SK-N-SH treated with all-trans-retinoic acid at 6 μM for 48 hours (cell line): ENCODE data around the gene SRRM5.

Experiments used
- ATAC-seq: fragments of 200-7000 bp; cut with Tn5 transposase; 3 replicates; pipeline ENCODE4 v1.9.1; 2020; ENCODE audit warnings: mild to moderate bottlenecking, moderate library complexity
- ARNTL ChIP-seq: fragments of 450-650 bp; formaldehyde crosslinking; IDR thresholded peaks from 2 replicates; pipeline ENCODE4 v1.5.0; 2020; ENCODE audit warnings: low read depth, mild to moderate bottlenecking, moderate library complexity, borderline replicate concordance
- BACH2 ChIP-seq: fragments of 250-450 bp; sonication (Bioruptor Pico); IDR thresholded peaks from 2 replicates; pipeline ENCODE4 v1.9.0; 2021; ENCODE audit warnings: mild to moderate bottlenecking, borderline replicate concordance
- CSDC2 ChIP-seq: fragments of 250-450 bp; sonication (Bioruptor Pico); IDR thresholded peaks from 2 replicates; pipeline ENCODE4 v1.5.0; 2020; ENCODE audit warnings: mild to moderate bottlenecking, moderate library complexity
- GLIS3 ChIP-seq: fragments of 250-450 bp; sonication (Bioruptor Pico); IDR thresholded peaks from 2 replicates; pipeline ENCODE4 v1.5.0; 2020; ENCODE audit warnings: mild to moderate bottlenecking, moderate library complexity
- ISL1 ChIP-seq: fragments of 250-450 bp; sonication (Bioruptor Pico); IDR thresholded peaks from 2 replicates; pipeline ENCODE4 v2.1.2; 2022; ENCODE audit warnings: mild to moderate bottlenecking, moderate library complexity
- OSR1 ChIP-seq: fragments of 250-450 bp; sonication (Bioruptor Pico); IDR thresholded peaks from 2 replicates; pipeline ENCODE4 v1.8.0; 2022; ENCODE audit warnings: moderate library complexity, mild to moderate bottlenecking, inconsistent platforms
- PPARA ChIP-seq: fragments of 250-450 bp; sonication (Bioruptor Pico); IDR thresholded peaks from 2 replicates; pipeline ENCODE4 v1.5.0; 2020; ENCODE audit warnings: mild to moderate bottlenecking, borderline replicate concordance
- RARB ChIP-seq: fragments of 250-450 bp; sonication (Bioruptor Pico); IDR thresholded peaks from 2 replicates; pipeline ENCODE4 v1.8.0; 2021; ENCODE audit warnings: mild to moderate bottlenecking, moderate library complexity
- SNAI2 ChIP-seq: fragments of 250-450 bp; sonication (Bioruptor Pico); IDR thresholded peaks from 2 replicates; pipeline ENCODE4 v1.5.0; 2020; ENCODE audit warnings: mild to moderate bottlenecking, moderate library complexity
- TCF4 ChIP-seq: fragments of 250-450 bp; sonication (Bioruptor Pico); IDR thresholded peaks from 2 replicates; pipeline ENCODE4 v1.8.0; 2021; ENCODE audit warnings: mild to moderate bottlenecking, moderate library complexity, borderline replicate concordance
- TOX ChIP-seq: fragments of 250-450 bp; sonication (Bioruptor Pico); IDR thresholded peaks from 2 replicates; pipeline ENCODE4 v1.8.0; 2021; ENCODE audit warnings: mild to moderate bottlenecking, moderate library complexity, borderline replicate concordance
- ZFP3 ChIP-seq: fragments of 250-450 bp; sonication (Bioruptor Pico); IDR thresholded peaks from 2 replicates; pipeline ENCODE4 v1.5.0; 2020; ENCODE audit warnings: mild to moderate bottlenecking, moderate library complexity
- ZFP30 ChIP-seq: fragments of 450-650 bp; formaldehyde crosslinking; IDR thresholded peaks from 2 replicates; pipeline ENCODE4 v1.5.0; 2022; ENCODE audit warnings: mild to moderate bottlenecking, moderate library complexity
- ZNF70 ChIP-seq: fragments of 450-650 bp; formaldehyde crosslinking; IDR thresholded peaks from 2 replicates; pipeline ENCODE4 v1.5.0; 2020; ENCODE audit warnings: mild to moderate bottlenecking, moderate library complexity
- ZNF8 ChIP-seq: fragments of 450-650 bp; formaldehyde crosslinking; IDR thresholded peaks from 2 replicates; pipeline ENCODE4 v1.5.0; 2020; ENCODE audit warnings: mild to moderate bottlenecking, moderate library complexity
- TF ChIP-seq, protein P1 (sequence below): fragments of 250-450 bp; sonication (Bioruptor Pico); IDR thresholded peaks from 2 replicates; pipeline ENCODE4 v1.5.0; 2020; ENCODE audit warnings: mild to moderate bottlenecking, moderate library complexity
- TF ChIP-seq, protein P2 (sequence below): fragments of 250-450 bp; sonication (Bioruptor Pico); IDR thresholded peaks from 2 replicates; pipeline ENCODE4 v1.5.1; 2021; ENCODE audit warnings: mild to moderate bottlenecking, moderate library complexity
- TF ChIP-seq, protein P3 (sequence below): fragments of 250-450 bp; sonication (Bioruptor Pico); IDR thresholded peaks from 2 replicates; pipeline ENCODE4 v1.8.0; 2020; ENCODE audit warnings: mild to moderate bottlenecking, moderate library complexity, borderline replicate concordance
- TF ChIP-seq, protein P4 (sequence below): fragments of 250-450 bp; sonication (Bioruptor Pico); IDR thresholded peaks from 2 replicates; pipeline ENCODE4 v1.5.1; 2020; ENCODE audit warnings: low read depth, mild to moderate bottlenecking, moderate library complexity

SRRM5 gene

DNA sequence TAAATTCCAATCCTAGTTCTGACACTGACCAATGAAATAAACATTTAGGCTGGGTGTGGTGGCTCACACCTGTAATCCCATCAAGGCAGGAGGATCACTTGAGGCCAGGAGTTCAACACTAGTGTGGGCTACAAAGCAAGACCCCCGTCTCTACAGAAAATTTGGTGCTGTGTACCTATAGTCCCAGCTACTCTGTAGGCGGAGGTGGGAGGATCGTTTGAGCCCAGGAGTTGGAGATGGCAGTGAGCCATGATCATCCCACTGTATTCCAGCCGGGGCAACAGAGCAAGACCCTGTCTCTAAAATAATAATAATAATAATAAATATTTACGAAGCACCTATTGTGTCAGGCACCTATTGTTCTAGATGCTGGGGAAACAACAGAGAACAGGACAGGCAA lies 22.6 kb upstream of the SRRM5 start:
- ATAC-seq: no peak

DNA sequence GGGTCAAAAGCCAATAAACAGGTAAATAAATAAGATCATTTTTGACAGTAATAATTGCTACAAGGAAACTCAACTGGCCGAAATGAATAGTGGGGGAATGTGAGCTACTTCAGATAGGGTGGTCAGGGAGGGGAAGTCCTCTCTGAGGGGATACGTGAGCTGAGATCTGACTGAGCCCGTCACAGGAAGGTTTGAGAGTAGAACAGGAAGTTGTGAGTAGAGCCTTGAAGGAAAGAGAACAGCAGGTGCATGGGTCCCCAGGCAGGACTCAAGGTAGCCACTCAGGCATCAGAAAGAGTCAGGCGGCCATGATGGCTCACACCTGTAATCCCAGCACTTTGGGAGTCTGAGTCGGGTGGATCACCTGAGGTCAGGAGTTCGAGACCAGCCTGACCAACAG lies 22.2 kb upstream of the SRRM5 start:
- ATAC-seq: no peak
- no peak for TF ChIP-seq CSDC2 (CRISPR knock-in tag)
- TF ChIP-seq, all 23 proteins: peak for 0

More for the DNA sequence above, 22.6 kb upstream of the SRRM5 start:
- no peak for TF ChIP-seq CSDC2 (CRISPR knock-in tag)
- TF ChIP-seq ZNF8 (CRISPR knock-in tag): no peak
- TF ChIP-seq, protein P1, sequence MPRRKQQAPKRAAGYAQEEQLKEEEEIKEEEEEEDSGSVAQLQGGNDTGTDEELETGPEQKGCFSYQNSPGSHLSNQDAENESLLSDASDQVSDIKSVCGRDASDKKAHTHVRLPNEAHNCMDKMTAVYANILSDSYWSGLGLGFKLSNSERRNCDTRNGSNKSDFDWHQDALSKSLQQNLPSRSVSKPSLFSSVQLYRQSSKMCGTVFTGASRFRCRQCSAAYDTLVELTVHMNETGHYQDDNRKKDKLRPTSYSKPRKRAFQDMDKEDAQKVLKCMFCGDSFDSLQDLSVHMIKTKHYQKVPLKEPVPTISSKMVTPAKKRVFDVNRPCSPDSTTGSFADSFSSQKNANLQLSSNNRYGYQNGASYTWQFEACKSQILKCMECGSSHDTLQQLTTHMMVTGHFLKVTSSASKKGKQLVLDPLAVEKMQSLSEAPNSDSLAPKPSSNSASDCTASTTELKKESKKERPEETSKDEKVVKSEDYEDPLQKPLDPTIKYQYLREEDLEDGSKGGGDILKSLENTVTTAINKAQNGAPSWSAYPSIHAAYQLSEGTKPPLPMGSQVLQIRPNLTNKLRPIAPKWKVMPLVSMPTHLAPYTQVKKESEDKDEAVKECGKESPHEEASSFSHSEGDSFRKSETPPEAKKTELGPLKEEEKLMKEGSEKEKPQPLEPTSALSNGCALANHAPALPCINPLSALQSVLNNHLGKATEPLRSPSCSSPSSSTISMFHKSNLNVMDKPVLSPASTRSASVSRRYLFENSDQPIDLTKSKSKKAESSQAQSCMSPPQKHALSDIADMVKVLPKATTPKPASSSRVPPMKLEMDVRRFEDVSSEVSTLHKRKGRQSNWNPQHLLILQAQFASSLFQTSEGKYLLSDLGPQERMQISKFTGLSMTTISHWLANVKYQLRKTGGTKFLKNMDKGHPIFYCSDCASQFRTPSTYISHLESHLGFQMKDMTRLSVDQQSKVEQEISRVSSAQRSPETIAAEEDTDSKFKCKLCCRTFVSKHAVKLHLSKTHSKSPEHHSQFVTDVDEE (CRISPR knock-in tag): no peak
- no peak for TF ChIP-seq TCF4 (CRISPR knock-in tag)
- no peak for TF ChIP-seq GLIS3 (CRISPR knock-in tag)
- TF ChIP-seq ZNF70: no peak
- no peak for TF ChIP-seq SNAI2 (CRISPR knock-in tag)
- TF ChIP-seq ZFP30 (CRISPR knock-in tag): no peak

DNA sequence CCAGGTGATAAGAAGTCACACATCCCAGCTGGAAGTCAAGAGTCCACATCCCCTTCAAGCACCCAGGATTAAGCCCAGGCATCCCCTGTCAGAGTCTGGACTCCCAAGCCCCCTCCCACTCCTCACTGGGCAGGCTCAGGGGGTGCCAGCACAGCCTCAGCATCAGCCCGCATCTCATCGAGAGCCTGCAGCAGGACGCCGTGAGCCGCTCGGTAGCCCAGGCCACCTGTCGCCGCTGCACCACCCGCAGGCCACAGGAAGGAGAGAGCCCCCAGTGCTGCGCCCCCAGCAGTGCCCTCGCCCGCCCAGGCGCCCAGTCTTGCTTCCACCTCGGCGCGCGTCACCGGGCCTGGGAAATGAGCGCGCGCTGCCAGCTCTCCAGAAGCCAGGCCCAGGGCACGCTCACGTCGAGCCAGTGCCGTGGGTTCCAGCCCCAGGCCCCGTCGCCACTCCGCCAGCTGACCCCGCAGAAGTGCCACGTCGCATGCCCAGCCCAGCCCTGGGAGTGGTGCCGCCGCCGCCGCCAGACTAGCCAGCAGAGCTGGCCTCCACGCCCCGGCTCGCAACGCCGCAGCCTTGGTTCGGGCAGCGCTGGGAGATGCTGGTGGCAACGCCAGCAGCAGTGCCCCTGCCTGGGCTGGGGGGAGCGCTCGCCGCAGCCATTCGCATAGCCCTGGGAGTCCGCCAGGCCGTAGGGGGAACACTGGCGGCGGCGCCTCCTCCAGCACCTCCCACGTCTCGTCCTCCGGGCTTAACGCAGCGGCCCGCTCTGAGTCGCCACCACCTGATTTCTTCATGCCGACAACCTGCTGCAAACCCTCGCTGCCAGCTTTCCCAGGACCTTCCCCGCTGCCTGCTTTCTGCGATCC lies 19.8 kb upstream of the SRRM5 start:
- no peak for ATAC-seq

DNA sequence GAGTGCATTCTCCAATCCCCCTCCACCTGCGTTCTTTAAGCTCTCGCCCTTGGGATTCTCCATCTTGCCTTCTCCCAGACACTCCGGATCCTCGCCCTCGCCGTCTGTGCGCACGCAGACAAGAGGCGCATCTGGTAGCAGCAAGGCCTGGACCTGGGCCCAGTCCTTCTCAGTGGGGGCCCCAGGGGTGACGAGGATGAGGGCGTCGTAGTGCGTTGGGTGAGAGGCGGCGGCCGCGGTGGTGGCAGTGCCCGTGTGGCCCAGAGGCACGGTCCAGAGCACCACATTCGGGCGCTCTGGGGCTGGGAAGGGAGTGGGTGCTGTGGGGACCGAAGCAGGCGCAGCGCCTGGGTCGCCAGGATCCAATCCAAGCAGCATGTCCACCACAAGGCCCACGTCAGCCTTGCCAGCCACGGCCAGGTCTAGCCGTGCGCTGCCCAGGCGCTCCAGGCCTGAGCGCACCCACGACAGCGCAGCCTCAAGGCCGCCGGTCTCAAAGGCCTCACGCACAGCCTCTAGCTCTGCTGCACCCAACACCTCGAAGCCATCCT lies 19.0 kb upstream of the SRRM5 start:
- TF ChIP-seq BACH2 (CRISPR knock-in tag) (no peak), RARB (CRISPR knock-in tag) (no peak), PPARA (CRISPR knock-in tag) (no peak), ZNF8 (CRISPR knock-in tag) (no peak), ZNF70 (no peak), GLIS3 (CRISPR knock-in tag) (no peak), ISL1 (CRISPR knock-in tag) (no peak), CSDC2 (CRISPR knock-in tag) (no peak), ZFP3 (no peak), TOX (CRISPR knock-in tag) (no peak), OSR1 (CRISPR knock-in tag) (no peak), ARNTL (no peak)
- TF ChIP-seq, protein P2, sequence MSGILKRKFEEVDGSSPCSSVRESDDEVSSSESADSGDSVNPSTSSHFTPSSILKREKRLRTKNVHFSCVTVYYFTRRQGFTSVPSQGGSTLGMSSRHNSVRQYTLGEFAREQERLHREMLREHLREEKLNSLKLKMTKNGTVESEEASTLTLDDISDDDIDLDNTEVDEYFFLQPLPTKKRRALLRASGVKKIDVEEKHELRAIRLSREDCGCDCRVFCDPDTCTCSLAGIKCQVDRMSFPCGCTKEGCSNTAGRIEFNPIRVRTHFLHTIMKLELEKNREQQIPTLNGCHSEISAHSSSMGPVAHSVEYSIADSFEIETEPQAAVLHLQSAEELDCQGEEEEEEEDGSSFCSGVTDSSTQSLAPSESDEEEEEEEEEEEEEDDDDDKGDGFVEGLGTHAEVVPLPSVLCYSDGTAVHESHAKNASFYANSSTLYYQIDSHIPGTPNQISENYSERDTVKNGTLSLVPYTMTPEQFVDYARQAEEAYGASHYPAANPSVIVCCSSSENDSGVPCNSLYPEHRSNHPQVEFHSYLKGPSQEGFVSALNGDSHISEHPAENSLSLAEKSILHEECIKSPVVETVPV (CRISPR knock-in tag): no peak
- TF ChIP-seq, protein P1 (CRISPR knock-in tag): no peak
- TF ChIP-seq, protein P3, sequence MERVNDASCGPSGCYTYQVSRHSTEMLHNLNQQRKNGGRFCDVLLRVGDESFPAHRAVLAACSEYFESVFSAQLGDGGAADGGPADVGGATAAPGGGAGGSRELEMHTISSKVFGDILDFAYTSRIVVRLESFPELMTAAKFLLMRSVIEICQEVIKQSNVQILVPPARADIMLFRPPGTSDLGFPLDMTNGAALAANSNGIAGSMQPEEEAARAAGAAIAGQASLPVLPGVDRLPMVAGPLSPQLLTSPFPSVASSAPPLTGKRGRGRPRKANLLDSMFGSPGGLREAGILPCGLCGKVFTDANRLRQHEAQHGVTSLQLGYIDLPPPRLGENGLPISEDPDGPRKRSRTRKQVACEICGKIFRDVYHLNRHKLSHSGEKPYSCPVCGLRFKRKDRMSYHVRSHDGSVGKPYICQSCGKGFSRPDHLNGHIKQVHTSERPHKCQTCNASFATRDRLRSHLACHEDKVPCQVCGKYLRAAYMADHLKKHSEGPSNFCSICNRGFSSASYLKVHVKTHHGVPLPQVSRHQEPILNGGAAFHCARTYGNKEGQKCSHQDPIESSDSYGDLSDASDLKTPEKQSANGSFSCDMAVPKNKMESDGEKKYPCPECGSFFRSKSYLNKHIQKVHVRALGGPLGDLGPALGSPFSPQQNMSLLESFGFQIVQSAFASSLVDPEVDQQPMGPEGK (CRISPR knock-in tag): no peak
- TF ChIP-seq, protein P4, sequence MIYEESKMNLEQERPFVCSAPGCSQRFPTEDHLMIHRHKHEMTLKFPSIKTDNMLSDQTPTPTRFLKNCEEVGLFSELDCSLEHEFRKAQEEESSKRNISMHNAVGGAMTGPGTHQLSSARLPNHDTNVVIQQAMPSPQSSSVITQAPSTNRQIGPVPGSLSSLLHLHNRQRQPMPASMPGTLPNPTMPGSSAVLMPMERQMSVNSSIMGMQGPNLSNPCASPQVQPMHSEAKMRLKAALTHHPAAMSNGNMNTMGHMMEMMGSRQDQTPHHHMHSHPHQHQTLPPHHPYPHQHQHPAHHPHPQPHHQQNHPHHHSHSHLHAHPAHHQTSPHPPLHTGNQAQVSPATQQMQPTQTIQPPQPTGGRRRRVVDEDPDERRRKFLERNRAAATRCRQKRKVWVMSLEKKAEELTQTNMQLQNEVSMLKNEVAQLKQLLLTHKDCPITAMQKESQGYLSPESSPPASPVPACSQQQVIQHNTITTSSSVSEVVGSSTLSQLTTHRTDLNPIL (CRISPR knock-in tag): no peak
- ATAC-seq: no peak

More for the DNA sequence above, 19.8 kb upstream of the SRRM5 start:
- no peak for TF ChIP-seq CSDC2 (CRISPR knock-in tag)
- TF ChIP-seq, protein P1 (CRISPR knock-in tag): no peak
